Chondrocyte (in vitro differentiated cells): ENCODE results near the gene JMY. TPM values are rescaled to one million over a fixed set of nuclear protein-coding genes. Genes with fewer than 3 reads are reported as not detected.

Experiments used
- DNase-seq: peaks from one replicate; pipeline ENCODE4 v3.0.0; 2021; ENCODE audit warnings: mixed read lengths, low spot score
- H3K27ac Mint-ChIP-seq: one replicate; pipeline ENCODE4 v1.8.0; 2021; ENCODE audit warnings: mild to moderate bottlenecking, moderate library complexity, mixed read lengths; ENCODE audit not compliant: unreplicated experiment
- H3K27me3 Mint-ChIP-seq: 2 replicates; pipeline ENCODE4 v1.8.0; 2021; ENCODE audit warnings: low read depth, mixed read lengths
- H3K36me3 Mint-ChIP-seq: 2 replicates; pipeline ENCODE4 v1.8.0; 2021; ENCODE audit warnings: low read depth, mixed read lengths
- H3K4me1 Mint-ChIP-seq: 2 replicates; pipeline ENCODE4 v1.8.0; 2021; ENCODE audit warnings: low read depth, mild to moderate bottlenecking, mixed read lengths
- H3K4me3 Mint-ChIP-seq: one replicate; pipeline ENCODE4 v1.8.0; 2021; ENCODE audit warnings: mild to moderate bottlenecking, moderate library complexity, mixed read lengths; ENCODE audit not compliant: unreplicated experiment
- H3K9me3 Mint-ChIP-seq: 2 replicates; pipeline ENCODE4 v1.8.0; 2021; ENCODE audit warnings: low read depth, mixed read lengths
- CTCF ChIP-seq: fragments of 200-600 bp; sonication (generic); IDR thresholded peaks from 2 replicates; pipeline ENCODE4 v1.5.0; 2021; ENCODE audit warnings: antibody characterized with exemption, mild to moderate bottlenecking, moderate library complexity
- total RNA-seq: library from RNA; stranded (reverse); gene quantifications from 3 replicates; pipeline ENCODE4 v1.2.1, GENCODE V29; 2021

The JMY gene
- total RNA-seq, 1 donor from 2014 or later = 16.9 TPM

GRCh38 chr5:79206541-79206940, 29.4 kb upstream of the JMY start:
- no peak for DNase-seq
- H3K9me3 Mint-ChIP-seq = no peaks in the 10 kb centered on the region
- H3K4me1 Mint-ChIP-seq = peaks cover 2% of the 10 kb centered on the region
- TF ChIP-seq CTCF = no peak
- no peaks in the 10 kb centered on the region for H3K27me3 Mint-ChIP-seq
- no peak overlapping the region for H3K4me3 Mint-ChIP-seq
- peaks cover under 1% of the 10 kb centered on the region for H3K36me3 Mint-ChIP-seq
- H3K27ac Mint-ChIP-seq = no peak overlapping the region

GRCh38 chr5:79209505-79209904, 26.4 kb upstream of the JMY start:
- peaks cover 2% of the 10 kb centered on the region for H3K4me1 Mint-ChIP-seq
- TF ChIP-seq CTCF = no peak
- H3K4me3 Mint-ChIP-seq = no peak overlapping the region
- no peaks in the 10 kb centered on the region for H3K27me3 Mint-ChIP-seq
- H3K27ac Mint-ChIP-seq = no peak overlapping the region
- DNase-seq = no peak
- H3K36me3 Mint-ChIP-seq = peaks cover 2% of the 10 kb centered on the region
- H3K9me3 Mint-ChIP-seq = no peaks in the 10 kb centered on the region

DNA sequence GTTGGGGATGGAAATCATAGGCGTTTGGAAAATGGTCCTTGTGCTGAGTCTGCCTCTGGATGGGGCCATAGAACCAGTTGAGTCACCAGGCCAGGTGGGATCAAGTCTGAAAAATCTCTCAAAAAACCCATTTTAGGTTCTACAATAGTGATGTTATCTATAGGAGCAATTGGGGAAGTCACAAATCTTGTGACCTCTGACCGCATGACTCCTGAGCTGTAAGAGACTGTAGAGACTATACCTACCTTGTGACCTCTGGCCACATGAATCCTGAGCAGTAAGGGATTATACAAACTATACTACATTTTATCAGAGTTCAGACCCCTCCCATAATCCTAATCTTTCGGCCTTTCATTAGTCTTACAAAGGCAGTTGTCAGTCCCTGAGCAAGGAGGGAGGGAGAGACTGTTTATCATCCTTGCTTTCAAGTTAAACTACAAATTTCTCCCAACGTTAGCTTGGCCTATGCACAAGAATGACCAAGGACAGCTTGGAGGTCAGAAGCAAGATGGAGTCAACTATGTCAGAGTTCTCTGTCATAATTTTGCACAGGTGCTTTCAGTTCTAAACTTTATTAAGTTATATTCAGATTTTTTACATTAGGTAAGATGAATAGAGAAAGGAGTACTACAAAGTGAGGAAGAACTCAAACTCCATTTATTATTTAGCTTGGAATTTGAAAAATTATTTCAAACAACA, 11.5 kb upstream of the JMY start:
- no peaks in the 10 kb centered on the region for H3K27me3 Mint-ChIP-seq

DNA sequence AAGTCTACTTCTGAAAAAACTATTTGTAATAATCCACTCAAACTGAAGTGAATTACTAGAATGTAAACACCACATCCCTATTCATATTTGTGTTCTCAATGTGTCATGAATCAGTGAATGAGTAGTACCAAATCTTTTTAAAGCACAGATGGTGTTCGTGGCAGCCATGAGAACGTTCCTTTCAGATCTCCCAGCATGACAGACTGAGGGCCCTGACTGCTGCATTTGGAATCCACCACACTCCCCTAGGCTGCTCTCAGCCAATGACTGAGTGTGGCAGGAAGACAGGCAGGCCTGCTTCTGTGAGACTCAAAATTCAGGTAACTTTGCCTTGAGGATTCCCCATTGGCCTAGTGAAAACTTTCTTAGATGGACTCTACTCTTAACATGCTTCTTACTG, 10.9 kb upstream of the JMY start:
- H3K9me3 Mint-ChIP-seq = no peaks in the 10 kb centered on the region
- no peak for DNase-seq
- TF ChIP-seq CTCF = no peak
- H3K36me3 Mint-ChIP-seq = peaks cover 14% of the 10 kb centered on the region
- H3K4me3 Mint-ChIP-seq = no peak overlapping the region
- H3K27ac Mint-ChIP-seq = no peak overlapping the region
- H3K27me3 Mint-ChIP-seq = no peaks in the 10 kb centered on the region
- H3K4me1 Mint-ChIP-seq = no peaks in the 10 kb centered on the region

More for the DNA sequence above, 11.5 kb upstream of the JMY start:
- peaks cover 9% of the 10 kb centered on the region for H3K36me3 Mint-ChIP-seq
- H3K27ac Mint-ChIP-seq = no peak overlapping the region
- no peak for TF ChIP-seq CTCF
- H3K9me3 Mint-ChIP-seq = no peaks in the 10 kb centered on the region
- no peak for DNase-seq
- H3K4me1 Mint-ChIP-seq = no peaks in the 10 kb centered on the region
- H3K4me3 Mint-ChIP-seq = no peak overlapping the region

- H3K4me3 Mint-ChIP-seq = no peak overlapping the region
- H3K9me3 Mint-ChIP-seq = no peaks in the 10 kb centered on the region
- peaks cover 16% of the 10 kb centered on the region for H3K36me3 Mint-ChIP-seq
- no peak overlapping the region for H3K27ac Mint-ChIP-seq
- no peak for DNase-seq
- no peaks in the 10 kb centered on the region for H3K4me1 Mint-ChIP-seq
- H3K27me3 Mint-ChIP-seq = no peaks in the 10 kb centered on the region
- no peak for TF ChIP-seq CTCF
These were observed 10.5 kb upstream of the JMY start for GRCh38 chr5:79225441-79225840.
